Aorta (tissue), 5 donors: ENCODE measurements around the gene ZKSCAN5. TPM values are rescaled to one million over a fixed set of nuclear protein-coding genes. Genes with fewer than 3 reads are reported as not detected.
A peak's percentile ranks its signal among the peaks of the same experiment; 100 is the strongest.

Experiments used
- ATAC-seq: fragments of 200-7000 bp; cut with Tn5 transposase; one replicate; pipeline ENCODE4 v1.9.1; 2022; ENCODE audit warnings: moderate library complexity; ENCODE audit not compliant: low FRiP score
- DNase-seq, 2 donors: peaks; one replicate each; pipeline ENCODE4 v3.0.0-alpha.2; 2020
- H3K27ac ChIP-seq, 2 donors: one replicate each; pipeline ENCODE4 v1.5.1; 2013; ENCODE audit warnings: low read length in 2 of 2, mild to moderate bottlenecking in 2 of 2, moderate library complexity in 2 of 2, control low read depth in 1 of 2, inconsistent platforms in 1 of 2, low read depth in 1 of 2
- H3K27me3 ChIP-seq, 2 donors: one replicate each; pipeline ENCODE4 v1.6.1; 2013; ENCODE audit warnings: control low read depth in 1 of 2, low read length in 1 of 2, mild to moderate bottlenecking in 1 of 2, moderate library complexity in 1 of 2; ENCODE audit not compliant: insufficient read depth in 2 of 2, control insufficient read depth in 1 of 2
- H3K36me3 ChIP-seq, 2 donors: one replicate each; pipeline ENCODE4 v1.6.1; 2013; ENCODE audit warnings: control low read depth in 1 of 2, low read length in 1 of 2, mild to moderate bottlenecking in 1 of 2; ENCODE audit not compliant: insufficient read depth in 2 of 2, control insufficient read depth in 1 of 2
- H3K4me1 ChIP-seq, 2 donors: one replicate each; pipeline ENCODE4 v1.6.1; 2013; ENCODE audit warnings: low read length in 2 of 2, control low read depth in 1 of 2, mild to moderate bottlenecking in 1 of 2, moderate library complexity in 1 of 2; ENCODE audit not compliant: insufficient read depth in 2 of 2, control insufficient read depth in 1 of 2
- H3K4me3 ChIP-seq, 2 donors: one replicate each; pipeline ENCODE4 v1.5.1; 2013; ENCODE audit warnings: low read length in 2 of 2, control low read depth in 1 of 2, mild to moderate bottlenecking in 1 of 2
- H3K9me3 ChIP-seq: one replicate; pipeline ENCODE4 v1.6.1; 2013; ENCODE audit warnings: mild to moderate bottlenecking, low read length; ENCODE audit not compliant: control insufficient read depth
- WGBS, 2 donors: extraction: QIAGEN DNeasy Blood & Tissue Kit; methylation state at CpG; one replicate each; pipeline ENCODE4 v1.1.7; 2013; 5-methylcytosine and 5-hydroxymethylcytosine counted together
- intact Hi-C, 2 donors: fragments of 100-400 bp; cut with DNase I; formaldehyde crosslinking; loops; one replicate each; pipeline versions ENCODE4 v1.14.2 to v1.15.0; 2022
- polyA plus RNA-seq, 2 donors: library from polyadenylated mRNA; stranded (reverse); fragments of 200-250 nt; gene quantifications; one replicate each; pipeline ENCODE4 v1.2.3, GENCODE V29; 2013
- total RNA-seq, 2 donors: library from RNA; stranded (reverse); fragmentation: NEBNext Ultra II Directional; extraction: Animal tissue kit (Norgen Biotek cat#: 25700); gene quantifications; one replicate each; pipeline ENCODE4 v1.2.1, GENCODE V29; 2021
- donor health status: healthy with polysubstance abuse.
- donor health status: Bipolar disorder and iron deficiency.
- donor health status: DM: no; HTN: no; CAD: no.
- donor health status: DM: no; HTN: no; CAD: no.
- donor health status: DM: yes; HTN: yes; CAD: no.

ZKSCAN5 gene
- total and polyA plus RNA-seq, 4 donors = 2.1 to 8.9 (median 5.9) TPM

- no peak for ATAC-seq
- no peaks in the 10 kb centered on the region for H3K4me1 ChIP-seq
- DNase-seq = no peak
- no peaks in the 10 kb centered on the region for H3K27me3 ChIP-seq
- no peaks in the 10 kb centered on the region for H3K36me3 ChIP-seq
- peak overlapping the region in 1 of 2 donors; percentile 18 for H3K27ac ChIP-seq
- intact Hi-C loops = no loop called here
- WGBS, 2 donors = 8% methylated on average over 9 of the region's 9 CpGs
- no peaks in the 10 kb centered on the region for H3K9me3 ChIP-seq
- peak overlapping the region; percentile 30 to 63 for H3K4me3 ChIP-seq
Observed at GRCh38 chr7:99465421-99465768, 39.1 kb upstream of the ZKSCAN5 start.

DNA sequence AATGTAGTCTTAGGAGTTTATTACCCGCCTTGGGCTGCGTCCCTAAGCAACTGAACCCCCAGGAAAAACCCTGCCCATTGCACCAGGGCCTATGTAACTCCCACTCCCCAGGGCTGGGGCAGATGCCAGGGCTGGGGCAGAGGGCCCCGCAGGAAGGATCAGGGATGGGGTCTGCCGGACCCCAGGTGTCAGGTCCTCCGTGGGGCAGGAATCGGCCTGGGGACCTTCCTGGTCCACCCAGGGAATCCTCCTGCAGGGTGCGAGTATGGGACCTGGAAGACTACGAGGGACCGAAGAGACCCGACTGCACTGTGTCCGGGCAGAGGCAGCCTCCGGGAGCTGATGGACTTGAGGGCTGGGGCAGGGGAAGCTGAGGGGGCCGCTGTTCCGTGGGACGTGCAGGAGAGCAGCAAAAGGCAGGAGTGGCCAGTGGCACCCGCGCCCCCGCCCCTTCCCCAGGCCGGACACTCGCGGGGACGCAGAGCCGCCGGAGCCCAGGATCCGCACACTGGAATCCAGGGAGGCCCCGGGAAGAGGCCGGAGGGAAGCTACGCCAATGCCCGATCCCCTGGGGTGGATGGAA lies 36.0 kb upstream of the ZKSCAN5 start:
- H3K27me3 ChIP-seq = no peaks in the 10 kb centered on the region
- no peak overlapping the region for H3K4me3 ChIP-seq
- intact Hi-C loops = no loop called here
- H3K4me1 ChIP-seq = no peaks in the 10 kb centered on the region
- peak in 1 of 2 donors; percentile 43 for DNase-seq
- no peak overlapping the region for H3K27ac ChIP-seq
- H3K9me3 ChIP-seq = no peaks in the 10 kb centered on the region
- WGBS, 2 donors = 85 to 86% methylated on average over 29 of the region's 29 CpGs
- H3K36me3 ChIP-seq = no peaks in the 10 kb centered on the region
- ATAC-seq = no peak

DNA sequence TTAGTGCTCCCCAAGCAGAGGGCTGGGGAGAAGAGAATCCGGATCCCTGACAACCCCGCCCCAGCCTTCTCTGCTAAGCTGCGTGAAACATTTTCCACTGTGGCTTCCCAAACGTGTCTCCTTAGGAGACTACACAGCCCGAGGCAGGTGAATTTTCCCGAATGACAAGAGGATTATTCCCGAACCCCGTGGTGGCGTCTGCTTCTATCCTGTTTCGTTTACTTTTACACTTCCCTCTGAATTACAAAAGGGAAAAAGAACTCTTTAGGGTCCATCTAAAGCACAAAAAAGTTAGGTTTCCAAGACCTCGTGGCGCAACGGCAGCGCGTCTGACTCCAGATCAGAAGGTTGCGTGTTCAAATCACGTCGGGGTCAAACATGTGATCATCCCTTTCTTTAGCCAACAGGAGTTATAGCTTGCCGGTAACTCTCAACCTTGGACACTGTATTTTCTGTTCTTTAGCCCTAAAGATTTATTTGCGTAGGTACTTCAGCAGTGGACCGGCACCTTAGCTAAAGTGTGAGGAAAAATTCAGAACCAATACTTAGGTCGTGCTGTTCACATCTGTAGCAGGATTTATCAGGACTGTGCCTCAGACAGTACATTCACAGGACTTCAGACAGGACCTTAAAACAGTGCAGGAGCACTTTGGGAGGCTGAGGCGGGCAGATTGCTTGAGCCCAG lies 34.9 kb upstream of the ZKSCAN5 start:
- no peaks in the 10 kb centered on the region for H3K4me1 ChIP-seq
- no peaks in the 10 kb centered on the region for H3K27me3 ChIP-seq
- no peaks in the 10 kb centered on the region for H3K9me3 ChIP-seq
- 43 to 45% methylated on average over 23 of the region's 23 CpGs for WGBS, 2 donors
- H3K4me3 ChIP-seq = no peak overlapping the region
- DNase-seq (no peak), ATAC-seq (no peak)
- H3K36me3 ChIP-seq = no peaks in the 10 kb centered on the region
- intact Hi-C loops = no loop called here
- H3K27ac ChIP-seq = no peak overlapping the region

DNA sequence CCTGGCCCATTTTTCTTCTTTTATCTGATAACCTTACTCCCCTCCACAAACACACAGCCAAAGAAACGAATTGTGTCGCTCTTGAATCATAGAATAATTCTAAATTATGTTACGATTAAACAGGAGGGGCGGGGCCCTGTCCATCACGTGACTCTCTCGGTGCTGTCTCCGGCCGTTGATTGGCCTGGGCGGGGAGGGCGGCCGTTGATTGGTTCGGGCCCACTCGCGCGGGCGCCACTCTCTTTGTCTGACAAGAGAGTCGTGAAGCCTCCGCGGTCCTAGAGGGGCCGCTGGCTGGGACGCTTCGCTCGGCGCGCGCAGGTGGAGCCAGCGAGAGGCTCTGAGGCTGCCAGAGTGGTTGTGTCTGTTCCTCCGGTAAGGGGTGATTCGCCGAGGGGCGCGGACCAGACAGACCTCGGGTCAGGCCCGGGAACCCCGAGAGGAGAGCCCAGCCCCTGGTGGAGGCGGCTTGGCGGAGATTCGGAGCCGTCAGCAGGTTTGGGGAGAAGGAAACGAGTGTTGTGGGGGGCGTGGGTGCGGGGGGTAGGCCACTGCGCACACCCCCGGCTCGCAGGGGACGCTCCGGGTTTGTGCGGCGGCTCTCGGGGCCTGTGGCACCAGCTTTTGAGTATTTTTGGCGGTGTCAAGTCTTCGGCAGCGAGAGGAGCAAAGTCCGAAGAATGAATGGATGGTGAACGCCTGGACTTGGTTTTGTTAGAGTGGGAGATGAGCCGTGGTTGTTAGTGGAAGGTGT lies 31.7 kb upstream of the ZKSCAN5 start, which contains the start of gene ZNF789:
Gene ZNF789 (plus strand): TSS at position 330 of the 754 bp plus-strand sequence. CDS start 3,567 bp downstream, outside the sequence.
- H3K4me1 ChIP-seq = no peaks in the 10 kb centered on the region
- H3K27ac ChIP-seq = peak within 1 kb of the TSS in 1 of 2 donors; percentile 52
- WGBS, 2 donors = 0 to 1% methylated on average over 54 to 56 of the region's 56 CpGs
- ATAC-seq (peak; percentile 100), DNase-seq (peak; percentile 99 to 100)
- H3K36me3 ChIP-seq = no peaks in the 10 kb centered on the region
- intact Hi-C loops = no loop called here
- H3K9me3 ChIP-seq = no peaks in the 10 kb centered on the region
- no peaks in the 10 kb centered on the region for H3K27me3 ChIP-seq
- H3K4me3 ChIP-seq = peak within 1 kb of the TSS; percentile 56

DNA sequence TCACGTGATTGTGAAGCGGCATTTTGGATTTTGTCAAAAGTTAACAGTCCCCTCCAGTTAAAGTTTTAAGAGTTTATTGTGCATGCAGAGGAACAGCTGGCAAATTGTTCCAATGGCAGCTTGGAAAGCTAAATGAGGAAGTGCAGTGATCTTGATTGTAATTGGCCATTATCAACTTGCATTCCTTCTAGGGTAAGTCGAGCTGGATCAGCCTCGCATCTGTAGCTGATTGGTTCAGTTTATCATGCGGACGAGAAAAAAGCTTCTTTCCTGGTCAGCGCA lies 31.2 kb upstream of the ZKSCAN5 start:
- no peaks in the 10 kb centered on the region for H3K4me1 ChIP-seq
- intact Hi-C loops = no loop called here
- 2 to 3% methylated on average over 7 of the region's 7 CpGs for WGBS, 2 donors
- DNase-seq (peak in 1 of 2 donors; percentile 40), ATAC-seq (no peak)
- no peaks in the 10 kb centered on the region for H3K27me3 ChIP-seq
- peaks cover 0 to 1% of the 10 kb centered on the region in 2 donors for H3K36me3 ChIP-seq
- H3K4me3 ChIP-seq = peak overlapping the region; percentile 6 to 56
- no peaks in the 10 kb centered on the region for H3K9me3 ChIP-seq
- H3K27ac ChIP-seq = no peak overlapping the region

DNA sequence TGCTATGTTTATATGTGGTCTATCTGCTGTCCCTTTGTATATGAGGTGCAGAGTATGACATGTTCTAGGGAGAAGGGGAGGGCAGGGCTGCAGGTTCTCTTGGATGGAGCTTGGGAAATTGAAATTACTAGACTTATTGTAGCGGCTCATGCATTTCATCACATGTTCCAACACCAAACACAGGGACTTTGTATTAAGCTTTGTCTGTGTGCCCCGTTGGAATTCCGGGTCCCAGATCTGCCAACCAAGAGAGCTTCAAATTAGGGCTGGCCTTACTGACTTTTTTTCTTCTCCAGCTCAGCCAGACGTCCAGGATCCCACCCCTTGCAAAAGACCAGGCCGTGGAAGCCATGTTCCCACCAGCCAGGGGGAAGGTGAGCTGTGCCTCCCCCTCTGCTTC lies 28.4 kb upstream of the ZKSCAN5 start:
- 78 to 80% methylated on average over 5 of the region's 5 CpGs for WGBS, 2 donors
- no peak for ATAC-seq
- Histone ChIP-seq H3K27ac (no peak overlapping the region), H3K9me3 (no peaks in the 10 kb centered on the region), H3K36me3 (peaks cover 0 to 1% of the 10 kb centered on the region in 2 donors), H3K4me3 (no peak overlapping the region), H3K4me1 (no peaks in the 10 kb centered on the region), H3K27me3 (no peaks in the 10 kb centered on the region)
- DNase-seq = peak in 1 of 2 donors; percentile 32
- intact Hi-C loops = no loop called here

GRCh38 chr7:99478464-99479440 lies 25.7 kb upstream of the ZKSCAN5 start:
- Histone ChIP-seq H3K27me3 (no peaks in the 10 kb centered on the region), H3K27ac (no peak overlapping the region), H3K36me3 (peaks cover 0 to 1% of the 10 kb centered on the region in 2 donors), H3K4me1 (no peaks in the 10 kb centered on the region), H3K4me3 (no peak overlapping the region), H3K9me3 (no peaks in the 10 kb centered on the region)
- intact Hi-C loops = no loop called here
- 84 to 91% methylated on average over 14 to 15 of the region's 15 CpGs for WGBS, 2 donors
- ATAC-seq = peak; percentile 25
- peak in 1 of 2 donors; percentile 49 for DNase-seq

DNA sequence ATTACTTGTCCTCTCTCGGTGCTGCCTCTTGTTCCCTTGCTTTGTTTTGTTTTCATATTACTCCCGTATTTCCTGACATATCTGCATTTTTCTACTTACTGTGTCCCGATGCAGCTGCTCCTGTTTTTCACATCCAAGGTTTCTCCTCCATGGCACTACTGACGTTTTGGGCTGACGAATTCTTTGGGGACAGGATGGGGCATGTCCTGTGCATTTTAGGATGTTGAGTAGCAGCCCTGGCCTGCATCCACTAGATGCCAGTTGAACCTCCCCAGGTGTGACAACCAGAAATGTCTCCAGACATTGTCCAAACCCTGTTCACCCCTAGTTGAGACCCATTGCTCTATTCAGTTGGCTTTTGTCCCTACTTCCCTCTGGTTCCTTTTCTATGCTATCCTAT lies 19.4 kb upstream of the ZKSCAN5 start:
- no peak for DNase-seq
- no peaks in the 10 kb centered on the region for H3K27me3 ChIP-seq
- no peak overlapping the region for H3K4me3 ChIP-seq
- WGBS, 2 donors = 84 to 87% methylated on average over 5 of the region's 5 CpGs
- intact Hi-C loops = no loop called here
- no peak overlapping the region for H3K27ac ChIP-seq
- H3K4me1 ChIP-seq = no peaks in the 10 kb centered on the region
- H3K36me3 ChIP-seq = peaks cover 0 to 2% of the 10 kb centered on the region in 2 donors
- no peaks in the 10 kb centered on the region for H3K9me3 ChIP-seq
- ATAC-seq = no peak
